ENCODE measurements around the gene CALD1.

Gene CALD1

GRCh38 chr7:134882481-134882880 is 103.0 kb downstream of the CALD1 start:
- H3K79me2 ChIP-seq (ENCODE audit: control insufficient read depth, low read length): no peaks in the 10 kb centered on the region

DNA sequence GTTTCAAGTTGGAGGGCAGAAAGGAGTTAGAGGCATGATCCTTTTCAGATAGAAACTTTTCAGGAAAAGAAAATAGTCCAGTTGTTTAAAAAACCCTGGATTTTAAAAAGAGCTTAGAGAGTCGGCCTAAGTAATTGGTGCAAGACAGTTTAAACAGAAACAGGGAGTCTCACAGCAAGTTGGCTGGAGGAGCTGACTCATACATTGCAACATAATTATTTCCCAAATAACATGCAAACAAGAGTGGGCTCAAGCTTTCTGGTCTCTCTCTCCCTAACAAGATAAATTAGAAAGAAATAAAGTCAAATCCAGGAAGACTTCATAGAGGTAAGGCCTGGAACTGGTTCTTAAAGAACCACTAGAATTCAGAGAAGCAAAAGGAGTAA is 106.5 kb downstream of the CALD1 start:
- H3F3A ChIP-seq (ENCODE audit: control insufficient read depth, insufficient read depth): no peaks in the 10 kb centered on the region
- H3K4me2 ChIP-seq (ENCODE audit: low read length): no peak overlapping the region
- H4K20me1 ChIP-seq (ENCODE audit: control insufficient read depth, insufficient read depth, low read depth, low read length): no peaks in the 10 kb centered on the region
- H3K36me3 ChIP-seq (ENCODE audit: control insufficient read depth, low read length): no peaks in the 10 kb centered on the region
- no peaks in the 10 kb centered on the region; the same call in 1 of the 2 replicates for H3K27me3 ChIP-seq (ENCODE audit: control insufficient read depth, low read length)
- H3K4me3 ChIP-seq (ENCODE audit: low read length): no peak overlapping the region
- no peak for TF ChIP-seq CTCF (IDR thresholded peaks at IDR 0.05; ENCODE audit: low read depth, low read length, poor library complexity, severe bottlenecking)
- no peak for TF ChIP-seq EZH2phosphoT487 (IDR thresholded peaks at IDR 0.05; ENCODE audit: borderline replicate concordance, low read length)
- no peaks in the 10 kb centered on the region for H3K9me3 ChIP-seq (ENCODE audit: control insufficient read depth, insufficient read depth, low read length)
- no peaks in the 10 kb centered on the region for H3K4me1 ChIP-seq (ENCODE audit: control insufficient read depth, low read length)
- no peak overlapping the region for H3K27ac ChIP-seq (ENCODE audit: low read depth, low read length)
- H3K9me2 ChIP-seq (replicated peaks; ENCODE audit: control insufficient read depth, low read length): no peaks in the 10 kb centered on the region
- H3K79me2 ChIP-seq (ENCODE audit: control insufficient read depth, low read length): no peaks in the 10 kb centered on the region

More at GRCh38 chr7:134882481-134882880, 103.0 kb downstream of the CALD1 start:
- no peak overlapping the region for H3K4me3 ChIP-seq (ENCODE audit: low read length)
- H3K9me2 ChIP-seq (replicated peaks; ENCODE audit: control insufficient read depth, low read length): no peaks in the 10 kb centered on the region
- H3K9me3 ChIP-seq (ENCODE audit: control insufficient read depth, insufficient read depth, low read length): no peaks in the 10 kb centered on the region
- H3F3A ChIP-seq (ENCODE audit: control insufficient read depth, insufficient read depth): no peaks in the 10 kb centered on the region
- H3K4me2 ChIP-seq (ENCODE audit: low read length): no peak overlapping the region
- no peaks in the 10 kb centered on the region for H4K20me1 ChIP-seq (ENCODE audit: control insufficient read depth, insufficient read depth, low read depth, low read length)
- H3K27me3 ChIP-seq (ENCODE audit: control insufficient read depth, low read length): peaks cover 6% of the 10 kb centered on the region; the same call in 1 of the 2 replicates
- H3K36me3 ChIP-seq (ENCODE audit: control insufficient read depth, low read length): no peaks in the 10 kb centered on the region
- TF ChIP-seq EZH2phosphoT487 (IDR thresholded peaks at IDR 0.05; ENCODE audit: borderline replicate concordance, low read length) (no peak), CTCF (IDR thresholded peaks at IDR 0.05; ENCODE audit: low read depth, low read length, poor library complexity, severe bottlenecking) (no peak)
- H3K4me1 ChIP-seq (ENCODE audit: control insufficient read depth, low read length): no peaks in the 10 kb centered on the region
- H3K27ac ChIP-seq (ENCODE audit: low read depth, low read length): no peak overlapping the region

DNA sequence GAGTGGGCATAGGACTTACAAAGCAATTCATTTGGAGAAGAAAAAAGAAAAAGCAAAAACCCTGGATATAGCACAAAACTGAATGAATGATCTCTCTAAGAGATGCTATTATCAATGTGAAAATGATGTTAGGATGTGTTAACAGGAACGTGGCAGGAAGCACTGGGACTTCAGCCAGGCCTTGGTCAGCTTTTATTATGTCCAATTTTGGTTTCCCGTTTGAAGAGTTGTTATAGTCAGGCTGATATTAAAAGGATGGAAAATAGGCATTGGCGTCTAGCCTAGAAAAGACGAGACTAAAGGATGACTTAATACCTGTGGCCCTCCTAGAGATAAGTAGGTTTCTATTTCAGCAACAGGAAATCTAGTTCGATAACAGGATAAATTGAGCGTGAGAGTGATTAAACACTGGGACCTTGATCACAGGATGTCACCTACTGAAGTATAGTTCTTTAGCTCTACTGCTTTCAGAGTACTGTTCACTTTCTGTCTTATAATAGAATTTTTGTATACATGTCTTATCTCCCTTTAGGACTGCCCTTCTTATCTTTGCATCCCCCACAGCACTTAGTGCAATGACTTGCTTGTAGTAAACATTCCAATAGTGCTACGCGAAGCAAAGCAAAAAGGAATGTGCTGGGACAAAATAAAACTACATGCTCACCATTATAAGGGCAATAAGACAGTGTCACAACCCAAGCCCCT is 107.1 kb downstream of the CALD1 start:
- H3K9me2 ChIP-seq (replicated peaks; ENCODE audit: control insufficient read depth, low read length): no peaks in the 10 kb centered on the region
- no peaks in the 10 kb centered on the region for H3K4me1 ChIP-seq (ENCODE audit: control insufficient read depth, low read length)
- H3K79me2 ChIP-seq (ENCODE audit: control insufficient read depth, low read length): no peaks in the 10 kb centered on the region
- no peaks in the 10 kb centered on the region for H3K36me3 ChIP-seq (ENCODE audit: control insufficient read depth, low read length)
- TF ChIP-seq EZH2phosphoT487 (IDR thresholded peaks at IDR 0.05; ENCODE audit: borderline replicate concordance, low read length): no peak
- no peak for TF ChIP-seq CTCF (IDR thresholded peaks at IDR 0.05; ENCODE audit: low read depth, low read length, poor library complexity, severe bottlenecking)
- H4K20me1 ChIP-seq (ENCODE audit: control insufficient read depth, insufficient read depth, low read depth, low read length): no peaks in the 10 kb centered on the region
- no peak overlapping the region for H3K4me3 ChIP-seq (ENCODE audit: low read length)
- H3K27ac ChIP-seq (ENCODE audit: low read depth, low read length): no peak overlapping the region
- no peaks in the 10 kb centered on the region for H3K9me3 ChIP-seq (ENCODE audit: control insufficient read depth, insufficient read depth, low read length)
- H3K4me2 ChIP-seq (ENCODE audit: low read length): no peak overlapping the region
- no peaks in the 10 kb centered on the region for H3F3A ChIP-seq (ENCODE audit: control insufficient read depth, insufficient read depth)
- H3K27me3 ChIP-seq (ENCODE audit: control insufficient read depth, low read length): no peaks in the 10 kb centered on the region; the same call in 1 of the 2 replicates
